ENCODE results near the gene CYSLTR2.
"Not testable (repeated sequence)": the region's sequence is repeated elsewhere in the genome, so short reads cannot be mapped to it uniquely, and the experiment has no call there.

Gene CYSLTR2

DNA sequence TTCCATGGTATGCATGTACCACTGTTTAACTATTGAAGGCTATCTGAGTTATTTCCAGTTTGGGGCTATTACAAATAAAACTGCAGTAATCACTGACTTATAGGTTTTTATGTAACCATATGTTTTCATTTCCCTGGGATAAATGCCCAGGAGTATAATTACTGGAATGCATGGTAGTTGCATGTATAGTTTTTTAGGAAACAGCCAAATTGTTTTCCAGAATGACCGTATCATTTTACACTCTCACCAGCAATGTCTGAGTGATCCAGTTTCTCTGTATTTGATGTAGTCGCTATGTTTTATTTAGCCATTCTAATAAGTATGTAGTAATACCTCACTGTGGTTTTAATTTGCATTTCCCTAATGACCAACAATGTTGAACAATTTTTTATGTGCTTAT lies 42.0 kb downstream of the CYSLTR2 start:
- Histone ChIP-seq H3K4me2 (no peak overlapping the region), H3K4me3 (IDR thresholded peaks at IDR 0.05; ENCODE audit: insufficient read depth, low read depth, low read length) (no peak overlapping the region), H3K79me2 (ENCODE audit: insufficient read depth, low read depth) (no peaks in the 10 kb centered on the region), H3K27ac (no peak overlapping the region), H3K27me3 (ENCODE audit: insufficient read depth, low read depth) (no peaks in the 10 kb centered on the region), H4K20me1 (ENCODE audit: insufficient read depth) (no peaks in the 10 kb centered on the region), H3K36me3 (ENCODE audit: insufficient read depth) (no peaks in the 10 kb centered on the region), H3K9ac (no peak overlapping the region), H3K4me1 (ENCODE audit: low read depth, poor library complexity, severe bottlenecking) (no peaks in the 10 kb centered on the region), H2AFZ (ENCODE audit: low read depth) (no peak overlapping the region)
- TF ChIP-seq, protein P1, sequence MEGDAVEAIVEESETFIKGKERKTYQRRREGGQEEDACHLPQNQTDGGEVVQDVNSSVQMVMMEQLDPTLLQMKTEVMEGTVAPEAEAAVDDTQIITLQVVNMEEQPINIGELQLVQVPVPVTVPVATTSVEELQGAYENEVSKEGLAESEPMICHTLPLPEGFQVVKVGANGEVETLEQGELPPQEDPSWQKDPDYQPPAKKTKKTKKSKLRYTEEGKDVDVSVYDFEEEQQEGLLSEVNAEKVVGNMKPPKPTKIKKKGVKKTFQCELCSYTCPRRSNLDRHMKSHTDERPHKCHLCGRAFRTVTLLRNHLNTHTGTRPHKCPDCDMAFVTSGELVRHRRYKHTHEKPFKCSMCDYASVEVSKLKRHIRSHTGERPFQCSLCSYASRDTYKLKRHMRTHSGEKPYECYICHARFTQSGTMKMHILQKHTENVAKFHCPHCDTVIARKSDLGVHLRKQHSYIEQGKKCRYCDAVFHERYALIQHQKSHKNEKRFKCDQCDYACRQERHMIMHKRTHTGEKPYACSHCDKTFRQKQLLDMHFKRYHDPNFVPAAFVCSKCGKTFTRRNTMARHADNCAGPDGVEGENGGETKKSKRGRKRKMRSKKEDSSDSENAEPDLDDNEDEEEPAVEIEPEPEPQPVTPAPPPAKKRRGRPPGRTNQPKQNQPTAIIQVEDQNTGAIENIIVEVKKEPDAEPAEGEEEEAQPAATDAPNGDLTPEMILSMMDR (conservative IDR thresholded peaks at IDR 0.05; ENCODE audit: low read depth, low read length): no peak

DNA sequence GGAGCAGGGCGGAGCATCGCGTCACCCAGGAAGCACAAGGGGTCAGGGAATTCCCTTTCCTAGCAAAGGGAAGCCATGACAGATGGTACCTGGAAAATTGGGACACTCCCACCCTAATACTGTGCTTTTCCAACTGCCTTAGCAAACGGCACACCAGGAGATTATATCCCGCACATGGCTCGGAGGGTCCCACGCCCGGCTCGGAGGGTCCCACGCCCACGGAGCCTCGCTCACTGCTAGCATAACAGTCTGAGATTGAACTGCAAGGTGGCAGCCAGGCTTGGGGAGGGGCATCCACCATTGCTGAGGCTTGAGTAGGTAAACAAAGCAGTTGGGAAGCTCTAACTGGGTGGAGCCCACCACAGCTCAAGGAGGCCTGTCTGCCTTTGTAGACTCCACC lies 42.9 kb downstream of the CYSLTR2 start:
- not testable (repeated sequence) for H3K27me3 ChIP-seq (ENCODE audit: insufficient read depth, low read depth); H4K20me1 ChIP-seq (ENCODE audit: insufficient read depth); H3K27ac ChIP-seq; H3K4me3 ChIP-seq (IDR thresholded peaks at IDR 0.05; ENCODE audit: insufficient read depth, low read depth, low read length); H3K4me2 ChIP-seq; H3K9ac ChIP-seq; H3K79me2 ChIP-seq (ENCODE audit: insufficient read depth, low read depth); H3K36me3 ChIP-seq (ENCODE audit: insufficient read depth); H2AFZ ChIP-seq (ENCODE audit: low read depth); H3K4me1 ChIP-seq (ENCODE audit: low read depth, poor library complexity, severe bottlenecking)

DNA sequence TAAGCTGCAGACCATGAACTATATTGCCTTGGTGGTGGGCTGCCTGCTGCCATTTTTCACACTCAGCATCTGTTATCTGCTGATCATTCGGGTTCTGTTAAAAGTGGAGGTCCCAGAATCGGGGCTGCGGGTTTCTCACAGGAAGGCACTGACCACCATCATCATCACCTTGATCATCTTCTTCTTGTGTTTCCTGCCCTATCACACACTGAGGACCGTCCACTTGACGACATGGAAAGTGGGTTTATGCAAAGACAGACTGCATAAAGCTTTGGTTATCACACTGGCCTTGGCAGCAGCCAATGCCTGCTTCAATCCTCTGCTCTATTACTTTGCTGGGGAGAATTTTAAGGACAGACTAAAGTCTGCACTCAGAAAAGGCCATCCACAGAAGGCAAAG lies 53.7 kb downstream of the CYSLTR2 start:
- H3K4me2 ChIP-seq: no peak overlapping the region
- H3K27ac ChIP-seq: no peak overlapping the region
- no peak overlapping the region for H3K9ac ChIP-seq
- no peak overlapping the region for H2AFZ ChIP-seq (ENCODE audit: low read depth)
- no peaks in the 10 kb centered on the region for H4K20me1 ChIP-seq (ENCODE audit: insufficient read depth)
- H3K4me1 ChIP-seq (ENCODE audit: low read depth, poor library complexity, severe bottlenecking): peaks cover 5% of the 10 kb centered on the region
- no peak overlapping the region for H3K4me3 ChIP-seq (IDR thresholded peaks at IDR 0.05; ENCODE audit: insufficient read depth, low read depth, low read length)
- no peaks in the 10 kb centered on the region for H3K36me3 ChIP-seq (ENCODE audit: insufficient read depth)
- TF ChIP-seq, protein P1 (conservative IDR thresholded peaks at IDR 0.05; ENCODE audit: low read depth, low read length): no peak
- H3K27me3 ChIP-seq (ENCODE audit: insufficient read depth, low read depth): no peaks in the 10 kb centered on the region
- no peaks in the 10 kb centered on the region for H3K79me2 ChIP-seq (ENCODE audit: insufficient read depth, low read depth)

DNA sequence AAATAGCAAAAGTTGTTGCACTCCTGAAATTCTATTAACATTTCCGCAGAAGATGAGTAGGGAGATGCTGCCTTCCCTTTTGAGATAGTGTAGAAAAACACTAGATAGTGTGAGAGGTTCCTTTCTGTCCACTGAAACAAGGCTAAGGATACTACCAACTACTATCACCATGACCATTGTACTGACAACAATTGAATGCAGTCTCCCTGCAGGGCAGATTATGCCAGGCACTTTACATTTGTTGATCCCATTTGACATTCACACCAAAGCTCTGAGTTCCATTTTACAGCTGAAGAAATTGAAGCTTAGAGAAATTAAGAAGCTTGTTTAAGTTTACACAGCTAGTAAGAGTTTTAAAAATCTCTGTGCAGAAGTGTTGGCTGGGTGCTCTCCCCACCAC lies 55.0 kb downstream of the CYSLTR2 start:
- no peak overlapping the region for H3K4me3 ChIP-seq (IDR thresholded peaks at IDR 0.05; ENCODE audit: insufficient read depth, low read depth, low read length)
- H2AFZ ChIP-seq (ENCODE audit: low read depth): no peak overlapping the region
- no peaks in the 10 kb centered on the region for H3K27me3 ChIP-seq (ENCODE audit: insufficient read depth, low read depth)
- H4K20me1 ChIP-seq (ENCODE audit: insufficient read depth): no peaks in the 10 kb centered on the region
- no peaks in the 10 kb centered on the region for H3K79me2 ChIP-seq (ENCODE audit: insufficient read depth, low read depth)
- TF ChIP-seq, protein P1 (conservative IDR thresholded peaks at IDR 0.05; ENCODE audit: low read depth, low read length): no peak
- no peak overlapping the region for H3K4me2 ChIP-seq
- no peaks in the 10 kb centered on the region for H3K36me3 ChIP-seq (ENCODE audit: insufficient read depth)
- no peak overlapping the region for H3K27ac ChIP-seq
- H3K4me1 ChIP-seq (ENCODE audit: low read depth, poor library complexity, severe bottlenecking): peaks cover 5% of the 10 kb centered on the region
- H3K9ac ChIP-seq: no peak overlapping the region

DNA sequence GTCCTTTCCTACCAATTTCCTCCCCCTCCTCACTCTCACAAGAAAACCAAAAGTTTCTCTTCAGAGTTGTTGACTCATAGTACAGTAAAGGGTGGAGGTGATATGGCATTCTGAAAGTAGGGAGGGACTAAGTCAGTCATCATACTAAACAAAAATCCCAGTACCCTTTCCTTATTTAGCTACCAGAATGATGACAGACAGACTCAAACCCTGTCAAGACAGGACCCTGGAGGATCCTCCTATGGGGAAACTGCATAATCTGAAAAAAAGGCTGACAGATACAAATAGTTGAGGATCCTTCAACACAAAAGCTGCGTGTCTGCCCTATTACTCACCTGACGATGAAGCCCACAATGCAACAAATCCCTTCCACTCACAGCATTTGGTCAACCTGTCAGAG lies 55.5 kb downstream of the CYSLTR2 start:
- Histone ChIP-seq H3K36me3 (ENCODE audit: insufficient read depth) (no peaks in the 10 kb centered on the region), H3K27me3 (ENCODE audit: insufficient read depth, low read depth) (no peaks in the 10 kb centered on the region), H4K20me1 (ENCODE audit: insufficient read depth) (no peaks in the 10 kb centered on the region), H3K4me1 (ENCODE audit: low read depth, poor library complexity, severe bottlenecking) (peaks cover 5% of the 10 kb centered on the region), H3K79me2 (ENCODE audit: insufficient read depth, low read depth) (no peaks in the 10 kb centered on the region), H3K4me3 (IDR thresholded peaks at IDR 0.05; ENCODE audit: insufficient read depth, low read depth, low read length) (no peak overlapping the region), H3K27ac (no peak overlapping the region), H3K9ac (no peak overlapping the region), H3K4me2 (no peak overlapping the region), H2AFZ (ENCODE audit: low read depth) (no peak overlapping the region)
- TF ChIP-seq, protein P1 (conservative IDR thresholded peaks at IDR 0.05; ENCODE audit: low read depth, low read length): no peak

All from KMS-11 (cell line).